Activated CD4-positive, alpha-beta T cell treated with anti-CD3 and anti-CD28 coated beads, Interleukin-2, amount 50 U/mL, for 48 hours (primary cell): Measurements from ENCODE around the gene TRIM44.

ENCODE experiments used
- DNase-seq, 2 experiments: peaks; one replicate each; pipeline ENCODE4 v3.0.0-alpha.2; 2020

TRIM44 gene

DNA sequence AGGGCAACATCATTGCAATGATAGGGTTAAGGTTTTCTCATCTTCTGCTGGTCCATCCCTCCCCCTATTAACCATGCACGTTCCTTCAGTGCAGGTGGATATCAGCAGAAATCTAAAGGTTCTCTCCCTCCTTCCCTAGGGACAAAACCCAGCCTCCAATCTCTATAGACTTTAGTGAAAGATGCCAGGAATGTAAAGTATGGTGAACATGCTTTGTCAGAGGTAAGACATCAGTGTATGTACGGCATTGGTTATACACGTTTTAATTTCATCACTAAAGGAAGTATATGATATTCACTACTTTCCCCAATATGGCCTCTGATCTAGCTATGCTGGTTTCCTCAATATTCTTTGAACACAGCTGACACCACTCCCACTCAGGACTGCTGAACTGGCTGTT, 200.1 kb downstream of the TRIM44 start:
- DNase-seq = no peak

DNA sequence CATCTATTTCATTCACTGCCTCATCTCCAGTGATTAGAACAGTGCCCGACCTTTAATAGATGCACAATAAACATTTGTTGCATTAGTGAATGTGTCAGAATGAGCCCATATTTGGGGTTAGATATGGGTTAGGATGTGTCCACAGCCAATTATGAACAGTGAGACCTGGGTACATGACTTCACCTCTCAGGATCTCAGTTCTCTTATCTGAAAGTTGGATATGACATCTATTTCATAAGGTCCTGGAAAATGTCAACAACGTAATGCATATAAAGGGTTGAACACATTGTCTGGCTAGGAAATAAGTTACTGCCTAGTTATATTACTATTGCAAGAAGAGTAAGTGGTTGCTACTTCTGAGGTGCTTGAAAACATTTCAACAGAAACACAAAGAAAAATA, 201.6 kb downstream of the TRIM44 start:
- no peak for DNase-seq

DNA sequence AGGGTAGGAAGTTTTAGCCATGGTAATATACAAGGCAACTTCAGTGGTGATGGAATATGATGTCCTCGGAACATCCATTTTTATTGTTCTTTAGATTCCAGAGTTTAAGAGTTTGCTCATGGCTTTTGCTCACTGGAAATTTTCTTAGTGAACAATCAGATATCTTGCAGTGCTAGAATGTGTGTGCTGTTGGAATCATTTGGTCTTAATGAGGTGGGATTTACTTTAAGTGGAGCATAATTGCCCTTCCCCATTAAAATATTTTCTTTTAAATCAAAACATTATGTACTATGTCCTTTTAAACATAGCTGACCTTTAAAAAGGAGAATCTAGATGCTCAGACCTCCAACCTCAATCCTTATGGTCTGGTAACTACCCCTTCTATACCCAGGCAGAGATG, 204.0 kb downstream of the TRIM44 start:
- DNase-seq = no peak
